ENCODE results near the gene GIT2.
A peak's percentile ranks its signal among the peaks of the same experiment; 100 is the strongest.
"Not testable (repeated sequence)": the region's sequence is repeated elsewhere in the genome, so short reads cannot be mapped to it uniquely, and the experiment has no call there.

GIT2 gene

DNA sequence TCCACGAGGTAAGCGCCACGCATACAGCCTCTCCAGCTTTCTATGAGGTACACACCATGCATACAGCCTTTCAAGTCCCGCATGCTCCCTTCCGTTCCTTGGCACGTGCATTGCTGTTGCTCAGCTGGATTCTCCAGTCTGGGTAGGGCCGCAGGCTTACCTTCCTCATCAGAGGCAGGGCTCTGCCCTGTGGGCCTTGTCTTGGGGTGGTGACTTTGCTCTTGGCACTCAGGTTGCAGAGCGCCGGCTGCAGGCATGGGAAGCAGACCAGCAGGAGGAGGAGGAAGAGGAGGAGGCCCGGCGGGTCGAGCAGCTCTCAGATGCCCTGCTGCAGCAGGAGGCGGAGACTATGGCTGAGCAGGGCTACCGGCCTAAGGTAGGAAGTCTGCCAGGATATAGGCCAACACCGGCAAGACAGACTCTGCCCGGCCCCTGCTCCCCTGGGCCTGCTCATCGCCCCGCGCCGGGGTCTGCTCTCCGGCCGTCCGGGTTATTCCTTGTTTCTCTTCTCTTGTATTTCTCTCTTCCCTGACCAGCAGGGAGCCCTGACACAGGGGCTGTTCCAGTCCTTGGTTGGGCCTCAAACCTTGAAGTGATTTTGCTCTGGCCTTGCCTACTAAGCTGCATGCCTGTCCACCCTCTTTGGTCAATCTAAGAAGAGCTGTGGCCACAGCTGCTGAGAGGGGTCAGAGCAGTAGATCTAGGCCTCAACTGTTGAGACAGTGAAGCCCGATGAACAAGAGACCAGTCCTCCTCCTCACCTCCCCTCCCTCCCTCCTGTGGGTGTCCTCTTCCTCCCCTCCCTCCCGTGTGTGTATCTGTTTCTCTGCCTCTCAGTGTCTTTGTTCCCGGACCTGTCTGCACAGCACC lies 80.8 kb downstream of the GIT2 start:
- no peak for DNase-seq

DNA sequence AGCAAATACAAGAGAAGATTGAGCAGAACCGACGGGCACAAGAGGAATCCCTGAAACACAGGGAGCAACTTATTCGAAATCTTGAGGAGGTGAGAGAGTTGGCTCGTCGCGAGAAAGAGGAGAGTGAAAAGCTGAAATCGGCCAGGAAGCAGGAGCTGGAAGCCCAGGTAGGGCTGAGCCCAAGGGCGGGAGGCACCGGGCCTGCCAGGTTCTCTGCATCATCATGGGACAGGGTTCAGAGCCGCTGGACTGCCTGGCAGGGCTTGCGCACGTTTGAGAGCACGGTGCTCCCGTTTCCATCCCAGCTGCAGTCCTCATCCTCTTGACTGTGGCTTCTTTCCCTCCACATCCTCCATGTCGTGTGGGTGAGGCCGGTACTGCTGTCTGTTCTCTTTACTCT lies 81.7 kb downstream of the GIT2 start:
- DNase-seq: no peak

DNA sequence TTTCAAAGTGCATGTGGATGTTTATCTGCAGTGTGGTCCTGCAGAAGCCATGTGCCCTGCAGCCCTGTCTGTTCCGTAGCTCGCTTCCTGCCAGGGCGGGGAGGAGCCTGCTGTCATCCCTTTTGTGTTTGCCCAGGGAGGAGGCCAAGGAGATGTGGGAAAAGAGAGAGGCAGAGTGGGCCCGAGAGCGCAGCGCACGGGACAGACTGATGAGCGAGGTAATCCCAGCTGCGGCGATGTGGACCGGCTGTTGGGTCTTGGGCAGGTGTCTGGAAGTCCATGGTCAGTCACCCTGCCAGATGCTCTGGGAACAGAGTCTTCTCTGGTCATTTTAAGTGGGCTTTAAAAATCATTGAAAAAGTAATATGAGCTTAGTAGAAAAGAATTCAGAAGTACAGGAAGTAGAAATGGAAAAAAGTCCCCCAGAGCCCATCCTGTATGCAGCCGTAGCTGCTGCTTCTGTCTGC lies 83.3 kb downstream of the GIT2 start:
- no peak for DNase-seq

DNA sequence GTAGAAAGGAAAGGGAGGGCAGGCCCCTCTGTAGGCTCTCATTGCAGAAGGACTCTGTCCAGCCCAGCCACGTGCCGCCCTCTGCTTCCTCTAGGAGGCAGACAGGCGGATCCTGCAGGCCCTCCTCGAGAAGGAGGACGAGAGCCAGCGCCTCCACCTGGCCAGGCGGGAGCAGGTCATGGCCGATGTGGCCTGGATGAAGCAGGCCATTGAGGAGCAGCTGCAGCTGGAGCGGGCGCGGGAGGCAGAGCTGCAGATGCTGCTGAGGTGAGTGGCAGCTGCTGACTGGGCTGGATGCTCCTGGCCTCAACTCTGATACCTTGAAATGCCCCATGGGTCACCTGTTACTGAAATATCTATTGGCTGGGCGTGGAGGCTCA lies 85.2 kb downstream of the GIT2 start:
- DNase-seq: no peak

DNA sequence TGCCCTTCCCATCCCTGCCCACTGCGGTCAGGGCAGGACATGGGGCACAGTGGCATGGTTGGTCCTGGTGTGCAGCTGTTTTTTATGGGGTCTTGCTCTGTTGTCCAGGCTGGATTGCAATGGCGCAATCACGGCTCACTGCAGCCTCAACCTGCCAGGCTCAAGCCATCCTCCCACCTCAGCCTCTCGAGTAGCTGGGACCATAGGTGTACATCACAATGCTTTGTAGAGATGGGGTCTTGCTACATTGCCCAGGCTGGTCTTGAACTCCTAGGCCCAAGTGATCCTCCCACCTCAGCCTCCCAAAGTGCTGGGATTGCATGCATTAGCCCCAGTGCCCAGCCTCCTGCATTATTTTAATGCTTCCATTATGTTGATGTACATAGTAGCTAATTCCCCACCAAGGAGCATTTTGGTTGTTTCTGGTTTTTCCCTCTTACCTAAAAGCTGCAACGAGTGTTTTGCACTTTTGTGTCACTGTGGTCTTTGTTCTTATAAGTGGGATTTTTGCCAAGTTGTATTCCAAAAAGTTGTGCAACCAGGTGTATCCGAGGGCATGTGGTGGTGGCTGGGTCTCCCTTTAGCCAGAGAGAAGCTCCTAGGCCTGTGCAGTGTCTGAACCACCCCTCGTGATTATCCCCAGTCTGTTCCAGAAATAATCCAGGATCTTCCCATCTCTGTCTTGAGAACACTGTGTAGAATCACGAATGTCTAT lies 85.8 kb downstream of the GIT2 start:
- no peak for DNase-seq

DNA sequence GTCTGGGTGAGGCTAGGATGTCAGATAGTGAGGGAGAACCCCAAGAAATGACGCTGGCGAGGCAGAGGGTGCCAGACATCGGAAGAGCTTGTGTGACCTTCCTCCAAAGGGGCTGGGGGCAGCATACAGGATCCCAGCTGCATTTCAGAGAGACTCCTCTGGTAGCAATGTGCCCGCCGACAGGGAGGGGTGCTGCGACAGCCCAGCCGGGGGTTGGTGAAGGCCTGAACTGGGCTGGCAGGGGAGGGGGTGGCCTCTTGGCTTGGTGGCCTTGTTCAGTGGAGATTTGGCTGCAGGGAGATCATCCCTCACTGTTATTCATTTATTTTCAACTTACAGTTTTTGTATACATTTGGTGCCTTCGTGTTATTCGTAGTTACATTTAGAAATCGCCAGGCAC lies 90.9 kb downstream of the GIT2 start:
- DNase-seq: no peak

DNA sequence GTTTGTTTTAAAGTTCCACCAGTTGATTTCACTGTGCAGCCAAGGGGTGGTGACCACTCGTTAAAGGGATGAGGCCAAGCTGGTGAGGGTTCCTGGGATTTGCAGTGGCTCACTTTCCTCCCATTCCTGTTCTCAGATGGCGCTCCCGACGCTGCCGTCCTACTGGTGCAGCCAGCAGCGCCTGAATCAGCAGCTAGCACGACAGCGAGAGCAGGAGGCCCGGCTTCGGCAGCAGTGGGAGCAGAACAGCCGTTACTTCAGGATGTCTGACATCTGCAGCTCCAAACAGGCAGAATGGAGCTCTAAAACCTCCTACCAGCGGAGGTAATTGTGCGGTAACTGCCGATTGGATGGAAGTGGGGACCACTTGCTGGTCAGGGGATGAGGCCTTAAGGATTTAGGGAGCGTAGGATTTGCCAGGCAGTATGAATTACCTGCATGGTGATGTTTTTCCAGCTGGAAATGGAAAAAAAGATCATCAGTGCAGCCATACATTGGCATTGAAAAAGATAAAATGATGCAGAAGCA lies 93.2 kb downstream of the GIT2 start:
- no peak for DNase-seq

DNA sequence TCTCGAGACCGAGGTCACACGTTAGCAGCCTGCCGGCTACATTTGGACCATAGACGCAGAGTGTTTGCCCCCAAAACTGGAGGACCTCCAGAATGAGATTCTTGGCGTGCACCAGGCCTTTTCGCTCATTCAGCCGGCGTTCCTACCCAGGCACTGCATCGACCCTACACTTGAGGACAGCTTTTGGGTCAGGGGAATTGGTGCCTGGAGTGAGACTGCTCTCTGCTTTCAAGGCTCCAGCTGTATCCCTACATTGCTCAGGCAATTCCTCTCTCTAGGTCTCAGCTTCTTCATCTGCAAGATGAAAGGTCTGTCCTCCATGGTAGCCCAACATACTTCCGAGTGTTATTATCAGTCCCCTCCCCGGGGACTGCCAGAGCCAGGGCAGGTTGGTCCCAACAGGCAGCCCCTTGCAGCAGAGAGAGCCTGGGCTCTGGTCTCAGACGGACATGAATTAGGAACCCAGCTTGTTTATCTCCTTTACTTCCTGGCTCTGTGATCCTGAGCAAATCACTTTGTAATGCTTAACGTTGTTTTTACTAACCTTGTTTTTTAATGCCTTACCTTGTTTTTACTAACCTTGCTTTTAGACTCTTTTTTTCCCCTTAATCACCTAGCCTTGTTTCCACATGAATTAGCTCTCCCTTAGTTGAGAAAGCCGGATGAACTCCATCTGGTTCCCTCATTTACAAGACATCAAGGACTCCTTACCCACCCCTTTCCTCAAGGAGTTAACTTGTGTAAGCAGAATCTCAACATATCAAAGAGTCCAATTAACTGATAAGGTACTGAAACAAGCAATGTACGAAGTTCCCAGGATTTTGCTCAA lies 95.2 kb downstream of the GIT2 start:
- no peak for DNase-seq

DNA sequence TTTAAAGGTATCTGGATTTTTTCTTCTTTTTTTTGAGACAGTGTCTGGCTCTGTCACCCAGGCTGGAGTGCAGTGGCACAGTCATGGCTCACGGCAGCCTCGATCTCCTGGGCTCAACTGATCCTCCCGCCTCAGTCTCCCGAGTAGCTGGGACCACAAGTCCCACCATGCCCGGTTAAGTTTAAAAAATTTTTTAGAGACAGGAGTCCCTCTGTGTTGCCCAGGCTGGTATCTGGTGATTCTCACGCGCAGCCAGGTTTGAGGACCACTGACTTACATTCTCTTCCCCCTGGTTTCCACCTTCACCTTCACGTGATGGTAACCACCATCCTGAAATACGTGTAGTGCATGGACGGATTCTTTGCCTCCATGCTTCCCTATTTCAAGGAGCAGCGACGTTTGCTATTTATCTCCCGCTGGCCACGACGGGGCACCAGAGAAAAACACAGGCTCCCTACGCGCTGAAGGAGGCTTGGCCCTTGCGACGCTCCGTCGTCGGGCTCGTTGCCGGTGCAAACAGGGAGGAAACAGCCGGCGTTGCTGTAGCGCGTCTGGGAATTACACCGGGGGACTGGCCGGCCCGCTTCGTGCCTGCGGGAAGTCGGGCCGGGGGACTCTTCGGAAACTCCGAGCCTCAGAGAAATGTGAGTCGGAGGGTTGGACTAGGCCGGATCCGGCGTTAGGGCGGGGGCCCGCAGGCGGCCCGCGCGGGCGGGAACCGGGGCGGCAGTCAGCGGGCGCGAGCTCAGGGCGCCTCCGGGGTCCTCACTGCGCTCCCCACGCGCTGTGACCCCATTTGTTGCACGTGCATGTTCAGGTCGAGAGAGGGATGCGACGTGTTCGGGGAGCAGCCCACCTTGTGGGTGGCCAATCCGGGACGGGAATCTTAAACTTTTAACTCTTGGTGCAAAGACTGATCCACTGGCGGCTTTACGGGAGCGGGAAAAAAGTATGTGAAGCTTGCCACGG lies 96.1 kb downstream of the GIT2 start, which contains the start of gene TCHP:
TSS of gene TCHP (plus strand) at position 492 of the 969 bp plus-strand sequence. CDS start 2,753 bp downstream, outside the sequence.
- peak; percentile 68 for DNase-seq

DNA sequence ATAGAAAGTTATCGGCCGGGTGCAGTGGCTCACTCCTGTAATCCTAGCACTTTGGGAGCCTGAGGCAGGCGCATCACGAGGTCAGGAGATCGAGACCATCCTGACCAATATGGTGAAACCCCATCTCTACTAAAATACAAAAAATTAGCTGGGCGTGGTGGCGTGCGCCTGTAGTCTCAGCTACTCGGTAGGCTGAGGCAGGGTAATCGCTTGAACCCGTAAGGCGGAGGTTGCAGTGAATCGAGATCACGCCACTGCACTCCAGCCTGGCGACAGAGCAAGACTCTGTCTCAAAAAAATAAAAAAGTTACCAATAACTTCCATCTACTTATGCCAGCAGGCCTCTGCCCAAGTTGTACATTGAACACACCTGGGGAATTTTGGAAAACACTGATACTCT lies 96.8 kb downstream of the GIT2 start:
- DNase-seq: not testable (repeated sequence)

DNA sequence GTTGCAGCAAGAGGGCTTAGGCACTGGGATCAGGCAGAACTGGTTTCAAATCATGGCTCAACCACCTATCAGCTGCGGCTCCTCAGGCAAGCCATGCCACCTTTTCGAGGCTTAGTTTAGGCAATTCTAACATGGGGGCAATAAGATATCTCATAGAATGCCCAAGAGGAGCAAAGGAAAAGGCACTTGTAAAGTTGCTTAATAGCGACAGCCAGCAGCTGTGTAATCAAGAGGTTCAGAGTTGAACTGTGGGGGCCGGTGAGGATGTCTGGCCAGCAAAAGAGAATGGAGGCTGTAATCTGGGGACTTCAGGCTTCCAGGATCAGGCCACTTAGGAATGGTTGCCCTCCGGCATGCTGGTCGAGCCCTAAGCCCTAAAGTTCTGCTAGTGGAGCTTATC lies 99.1 kb downstream of the GIT2 start:
- DNase-seq: no peak

DNA sequence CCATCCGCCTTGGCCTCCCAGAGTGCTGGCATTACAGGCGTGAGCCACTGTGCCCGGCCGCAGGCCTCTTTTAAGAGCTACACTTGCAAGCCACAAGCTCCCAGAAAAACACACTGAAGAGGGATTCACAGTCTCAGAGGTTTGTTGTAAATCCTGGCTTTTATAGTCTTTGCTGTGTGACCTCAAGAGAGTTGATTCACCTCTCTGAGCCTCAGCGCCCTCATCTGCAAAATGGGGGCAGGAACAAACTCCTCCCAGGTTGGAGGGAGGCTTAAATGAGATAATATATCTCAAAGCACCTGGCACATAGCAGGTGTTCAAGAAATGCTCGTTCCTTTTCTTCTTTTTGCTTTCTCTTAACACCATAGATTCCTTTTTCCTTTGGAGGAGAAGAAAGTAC lies 100.0 kb downstream of the GIT2 start:
- DNase-seq: no peak

DNA sequence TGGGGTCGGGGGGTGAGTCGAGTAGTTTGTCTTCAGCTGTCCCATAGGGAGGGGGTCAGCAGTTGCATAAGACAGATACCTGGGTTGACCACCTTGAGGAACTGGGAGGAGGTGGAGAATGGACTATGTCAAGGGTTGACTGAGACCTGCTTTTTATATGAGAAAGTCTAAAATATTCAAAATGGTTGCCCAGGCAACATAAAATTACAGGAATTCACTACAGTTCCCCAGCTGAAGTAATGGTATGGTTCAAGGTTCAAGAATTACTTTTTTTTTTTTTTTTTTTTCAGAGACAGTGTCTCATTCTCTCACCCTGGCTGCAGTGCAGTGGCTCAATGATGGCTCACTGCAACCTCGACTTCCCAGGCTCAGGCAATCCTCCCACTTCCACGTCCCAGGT lies 101.2 kb downstream of the GIT2 start:
- no peak for DNase-seq

DNA sequence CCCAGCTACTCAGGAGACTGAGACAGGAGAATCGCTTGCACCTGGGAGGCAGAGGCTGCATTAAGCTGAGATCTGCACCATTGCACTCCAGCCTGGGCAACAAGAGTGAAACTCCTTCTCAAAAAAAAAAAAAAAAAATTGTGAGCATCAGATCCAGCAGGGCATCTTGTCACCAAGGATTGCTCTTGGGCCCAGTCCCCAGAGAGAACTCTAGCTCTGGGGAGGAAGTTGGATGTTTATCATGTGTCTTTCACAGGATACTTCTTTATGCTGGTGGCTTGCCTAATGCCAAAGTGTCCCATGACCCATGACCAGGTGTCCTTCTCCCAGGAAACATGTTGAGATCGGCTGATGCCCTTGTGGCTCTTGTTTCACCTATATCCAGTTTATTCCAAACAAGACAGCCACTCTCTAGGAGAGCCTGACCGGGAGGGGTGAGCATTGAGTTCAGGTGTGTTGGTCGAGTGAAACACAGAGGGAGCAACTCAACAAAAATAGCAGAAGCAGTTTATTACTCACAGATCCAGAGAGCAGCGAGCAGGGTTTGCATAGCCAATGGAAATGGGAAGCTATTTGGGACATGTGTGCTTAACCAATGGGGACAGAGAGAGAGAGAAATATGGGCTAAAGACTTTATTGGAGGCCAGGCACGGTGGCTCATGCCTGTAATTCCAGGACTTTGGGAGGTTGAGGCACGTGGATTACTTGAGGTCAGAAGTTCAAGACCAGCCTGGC lies 102.7 kb downstream of the GIT2 start:
- DNase-seq: no peak

DNA sequence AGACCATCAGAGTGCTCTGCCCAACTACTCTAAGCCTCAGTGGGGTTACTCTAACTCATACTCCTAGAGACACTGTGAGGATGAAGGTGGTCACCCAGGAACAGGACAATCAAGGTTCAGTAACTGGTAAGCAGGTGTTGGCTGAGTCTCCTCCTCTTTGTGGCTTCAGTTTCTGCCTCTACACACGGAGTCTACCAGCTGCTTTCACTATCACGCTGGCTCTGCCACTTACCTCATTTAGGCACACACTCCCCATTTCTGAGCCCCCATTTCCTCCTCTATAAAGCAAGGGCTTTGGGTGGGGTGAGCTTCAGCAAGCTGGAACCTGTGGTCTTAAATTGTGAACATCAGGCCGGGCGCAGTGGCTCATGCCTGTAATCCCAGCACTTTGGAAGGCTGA lies 103.4 kb downstream of the GIT2 start:
- DNase-seq: no peak

DNA sequence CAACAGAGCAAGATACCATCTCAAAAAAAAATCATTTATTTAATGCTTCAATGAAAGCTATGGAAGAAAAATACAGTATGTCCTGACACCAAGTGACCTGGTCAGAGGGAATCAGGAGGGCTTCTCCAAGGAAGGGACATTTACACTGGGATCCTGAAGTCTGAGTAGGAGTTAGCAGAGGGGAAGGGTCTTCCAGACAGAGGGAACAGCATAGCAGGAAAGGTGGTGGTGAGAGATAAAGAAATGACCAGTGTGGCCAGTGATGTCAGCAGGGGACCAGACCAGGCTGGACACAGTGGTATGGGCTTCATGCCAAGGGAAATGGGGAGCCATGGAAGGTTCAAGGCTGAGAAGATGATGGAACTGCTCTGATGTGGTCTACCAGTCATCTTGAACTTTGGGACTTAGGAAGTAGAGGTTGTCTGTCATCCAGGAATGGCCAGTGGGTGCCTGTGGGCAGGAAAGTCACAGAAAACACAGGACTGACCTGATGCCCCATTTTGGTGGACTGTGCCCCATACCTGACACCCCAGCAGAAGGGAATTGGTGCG lies 103.9 kb downstream of the GIT2 start:
- DNase-seq: no peak

DNA sequence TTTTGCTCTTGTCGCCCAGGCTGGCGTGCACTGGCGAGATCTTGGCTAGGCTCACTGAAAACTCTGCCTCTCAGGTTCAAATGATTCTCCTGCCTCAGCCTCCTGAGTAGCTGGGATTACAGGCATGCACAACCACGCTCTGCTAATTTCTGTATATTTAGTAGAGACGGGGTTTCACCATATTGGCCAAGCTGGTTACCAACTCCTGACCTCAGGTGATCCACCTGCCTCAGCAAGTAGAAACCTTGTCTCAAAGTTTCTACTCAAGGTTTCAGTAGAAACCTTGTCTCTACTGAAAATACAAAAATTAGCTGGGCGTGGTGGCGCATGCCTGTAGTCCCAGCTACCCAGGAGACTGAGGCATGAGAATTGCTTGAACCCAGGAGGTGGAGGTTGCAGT lies 104.4 kb downstream of the GIT2 start:
- DNase-seq: not testable (repeated sequence)

DNA sequence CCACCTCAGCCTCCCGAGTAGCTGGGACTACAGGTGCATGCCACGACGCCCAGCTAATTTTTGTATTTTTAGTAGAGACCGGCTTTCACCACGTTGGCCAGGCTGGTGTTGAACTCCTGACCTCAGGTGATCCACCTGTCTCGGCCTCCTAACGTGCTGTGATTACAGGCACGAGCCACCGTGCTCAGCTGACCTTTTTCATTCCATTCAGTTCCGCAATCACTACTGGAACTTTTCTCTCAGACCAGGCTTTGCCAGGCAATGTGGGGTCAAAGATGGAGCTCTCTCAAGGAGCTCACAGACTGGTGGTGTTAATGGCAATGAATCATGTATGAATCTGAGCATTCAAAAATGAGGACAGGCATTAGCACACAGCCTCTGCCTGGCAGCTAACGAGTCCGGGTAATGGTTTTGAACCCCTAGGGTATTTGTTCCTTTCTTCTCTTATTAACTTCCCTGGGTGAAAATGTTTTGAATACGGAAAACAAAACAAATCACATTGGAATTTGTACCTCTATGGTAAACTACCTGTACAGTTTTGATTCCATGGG lies 105.5 kb downstream of the GIT2 start:
- DNase-seq: no peak

DNA sequence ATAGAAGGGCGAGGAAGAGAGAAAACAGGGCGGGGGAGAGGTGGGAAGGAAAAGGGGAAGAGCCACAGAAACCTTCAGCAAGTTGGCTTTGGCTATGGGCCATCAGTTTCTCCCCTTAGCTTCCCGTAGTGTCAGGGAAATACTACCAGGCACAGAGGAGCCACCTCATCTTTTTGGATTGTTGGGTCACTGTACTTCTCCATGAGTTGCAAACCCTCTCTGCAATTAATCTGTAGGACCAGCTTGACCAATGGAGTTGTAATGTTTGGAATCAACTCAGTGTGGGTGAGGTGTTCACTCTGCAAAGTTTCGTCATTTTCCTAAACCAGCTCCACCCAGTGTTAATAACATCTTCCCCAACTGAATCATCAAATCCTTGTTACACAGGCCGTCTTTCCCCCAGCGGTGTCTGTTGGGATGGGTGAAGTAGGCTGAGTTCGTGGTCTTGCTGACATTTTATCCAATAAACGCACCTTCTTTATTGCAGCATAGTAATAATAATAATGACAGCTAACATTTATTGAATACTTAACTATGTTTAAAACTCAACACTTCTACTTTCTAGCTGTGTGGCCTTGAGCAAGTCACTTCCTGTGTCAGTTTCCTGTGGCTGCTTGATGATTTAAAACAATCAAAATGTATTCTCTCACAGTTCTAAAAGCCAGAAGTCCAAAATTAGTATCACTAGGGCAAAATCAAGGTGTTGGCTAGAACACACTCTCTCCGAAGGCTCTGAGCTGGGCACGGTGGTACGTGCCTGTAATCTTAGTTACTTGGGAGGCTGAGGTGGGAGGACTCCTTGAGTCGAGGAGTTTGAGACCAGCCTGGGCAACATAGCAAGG lies 107.8 kb downstream of the GIT2 start:
- DNase-seq: no peak
